Measurements from ENCODE around the gene IL17REL.

- TF ChIP-seq CTCF (IDR thresholded peaks at IDR 0.05; ENCODE audit: low read length) (no peak), EZH2 (IDR thresholded peaks at IDR 0.05; ENCODE audit: borderline replicate concordance, low read length) (no peak)
These were observed 51.5 kb downstream of the IL17REL start for GRCh38 chr22:49961005-49961600.

Measured in OCI-LY1 (cell line).